Measurements from ENCODE around the gene CCDC6.

GRCh38 chr10:59887972-59888640 lies 18.2 kb downstream of the CCDC6 start:
- TF ChIP-seq, protein P1, sequence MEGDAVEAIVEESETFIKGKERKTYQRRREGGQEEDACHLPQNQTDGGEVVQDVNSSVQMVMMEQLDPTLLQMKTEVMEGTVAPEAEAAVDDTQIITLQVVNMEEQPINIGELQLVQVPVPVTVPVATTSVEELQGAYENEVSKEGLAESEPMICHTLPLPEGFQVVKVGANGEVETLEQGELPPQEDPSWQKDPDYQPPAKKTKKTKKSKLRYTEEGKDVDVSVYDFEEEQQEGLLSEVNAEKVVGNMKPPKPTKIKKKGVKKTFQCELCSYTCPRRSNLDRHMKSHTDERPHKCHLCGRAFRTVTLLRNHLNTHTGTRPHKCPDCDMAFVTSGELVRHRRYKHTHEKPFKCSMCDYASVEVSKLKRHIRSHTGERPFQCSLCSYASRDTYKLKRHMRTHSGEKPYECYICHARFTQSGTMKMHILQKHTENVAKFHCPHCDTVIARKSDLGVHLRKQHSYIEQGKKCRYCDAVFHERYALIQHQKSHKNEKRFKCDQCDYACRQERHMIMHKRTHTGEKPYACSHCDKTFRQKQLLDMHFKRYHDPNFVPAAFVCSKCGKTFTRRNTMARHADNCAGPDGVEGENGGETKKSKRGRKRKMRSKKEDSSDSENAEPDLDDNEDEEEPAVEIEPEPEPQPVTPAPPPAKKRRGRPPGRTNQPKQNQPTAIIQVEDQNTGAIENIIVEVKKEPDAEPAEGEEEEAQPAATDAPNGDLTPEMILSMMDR (IDR thresholded peaks at IDR 0.05): no peak
- no peak for TF ChIP-seq POLR2AphosphoS5 (IDR thresholded peaks at IDR 0.05)

Measured in prostate gland (tissue), 2 donors.